ENCODE results near the gene PDCD1LG2.

GRCh38 chr9:5518171-5518936 is 8.0 kb downstream of the PDCD1LG2 start:
- TF ChIP-seq CTCF (IDR thresholded peaks at IDR 0.05; ENCODE audit: poor library complexity) (no peak), EZH2 (IDR thresholded peaks at IDR 0.05; ENCODE audit: borderline replicate concordance) (no peak), EZH2phosphoT487 (IDR thresholded peaks at IDR 0.05; ENCODE audit: low read depth, severe bottlenecking, unreplicated experiment) (no peak)

Measured in hepatocyte (in vitro differentiated cells).